Ovary (tissue), 9 donors: Measurements from ENCODE around the gene WNT2B. TPM values are rescaled to one million over a fixed set of nuclear protein-coding genes. Genes with fewer than 3 reads are reported as not detected.

Experiments
- DNase-seq, 5 donors: peaks; one replicate each; pipeline ENCODE4 v3.0.0-alpha.2; 2019 to 2020
- H3K27ac ChIP-seq, 2 donors: fragments of 200-600 bp; one replicate each; pipeline versions ENCODE4 v1.5.1 to v1.8.0; 2019 to 2022
- H3K27me3 ChIP-seq: fragments of 200-600 bp; one replicate; pipeline ENCODE4 v1.8.0; 2022
- H3K36me3 ChIP-seq: fragments of 200-600 bp; sonication (generic); one replicate; pipeline ENCODE4 v1.5.1; 2019
- H3K4me1 ChIP-seq: one replicate; pipeline ENCODE4 v1.8.1; 2013; ENCODE audit warnings: mild to moderate bottlenecking, moderate library complexity; ENCODE audit not compliant: insufficient read depth
- H3K4me3 ChIP-seq: fragments of 200-600 bp; sonication (generic); one replicate; pipeline ENCODE4 v1.5.1; 2017
- H3K9me3 ChIP-seq, 2 donors: fragments of 200-600 bp in 1 of 2; sonication (generic) in 1 of 2; one replicate each; pipeline versions ENCODE4 v1.5.1 to v1.8.1; 2013 to 2019; ENCODE audit warnings: mild to moderate bottlenecking in 1 of 2, moderate library complexity in 1 of 2
- CTCF ChIP-seq, 3 donors: fragments of 450-650 bp in 2 of 3; fragments of 200-600 bp in 1 of 3; IDR thresholded peaks; one replicate each; pipeline versions ENCODE4 v1.5.1 to v1.8.0; 2016 to 2022; ENCODE audit warnings: antibody characterized with exemption in 3 of 3, mild to moderate bottlenecking in 1 of 3
- EP300 ChIP-seq: sonication (generic); formaldehyde crosslinking; IDR thresholded peaks from one replicate; pipeline ENCODE4 v1.6.1; 2017; ENCODE audit warnings: antibody characterized with exemption
- POLR2A ChIP-seq: fragments of 450-650 bp; IDR thresholded peaks from one replicate; pipeline ENCODE4 v1.6.1; 2017; ENCODE audit warnings: antibody characterized with exemption, mild to moderate bottlenecking, moderate library complexity
- WGBS, 3 donors: extraction: QIAGEN DNeasy Blood & Tissue Kit in 1 of 3; methylation state at CpG; one replicate each; pipeline versions ENCODE4 v1.1.5 to v1.1.7; 2013 to 2017; 5-methylcytosine and 5-hydroxymethylcytosine counted together
- intact Hi-C, 4 donors: fragments of 100-400 bp; cut with DNase I; formaldehyde crosslinking; loops; one replicate each; pipeline versions ENCODE4 v1.11.0 to v1.15.1; 2022 to 2023
- polyA plus RNA-seq, 2 donors: library from polyadenylated mRNA; stranded (reverse); fragments of 200-250 nt in 1 of 2; fragments of 350-450 nt in 1 of 2; fragmentation: Illumina TruSeq in 1 of 2; extraction: RNeasy Lipid Tissue Mini Kit (QIAGEN cat#74804) in 1 of 2; gene quantifications; one replicate each; pipeline ENCODE4 v1.2.3, GENCODE V29; 2013 to 2014
- total RNA-seq, 7 donors: library from RNA; depleted of rRNA in 2 of 7; stranded (reverse); fragments of >200 nt in 2 of 7; fragmentation: NEBNext Ultra II Directional in 3 of 7; extraction: Animal tissue kit (Norgen Biotek cat#: 25700) in 3 of 7; gene quantifications; one replicate each; pipeline versions ENCODE4 v1.1.0 to v1.2.4, GENCODE V29; 2016 to 2023
- donor health status: DM: no; HTN: no; CAD: no; lungs with moderate emphysema.
- donor health status: DM: no; HTN: no; CAD: no.
- donor health status: Bipolar disorder and iron deficiency.
- donor health status: DM: yes; HTN: yes; CAD: no.
- donor health status: DM: no; HTN: no; CAD: no.
- donor health status: DM: yes; HTN: yes; CAD: no.

The WNT2B gene
- total and polyA plus RNA-seq, 9 donors = 12.8 to 57.3 (median 33.8) TPM

- Histone ChIP-seq H3K27me3 (no peaks in the 10 kb centered on the region), H3K9me3 (no peaks in the 10 kb centered on the region), H3K36me3 (no peaks in the 10 kb centered on the region), H3K4me3 (no peak overlapping the region), H3K4me1 (peaks cover 42% of the 10 kb centered on the region), H3K27ac (peak overlapping the region in 1 of 2 donors; percentile 79)
- 84 to 93% (median 89%) methylated on average over 3 of the region's 3 CpGs for WGBS, 3 donors
- TF ChIP-seq EP300 (no peak), CTCF (IDR thresholded peaks at IDR 0.05) (no peak), POLR2A (no peak)
- intact Hi-C loops = loop anchor here in 3 of 4 donors (5.0 to 10.0 kb wide), 3 partner anchors 109 to 199 kb away; partner anchors contain the start of genes CAPZA1 (in 3 of the 3), ST7L (in 3 of the 3) and RHOC (in 1 of the 3)
- no peak for DNase-seq
Observed at GRCh38 chr1:112505878-112506277, 2.9 kb upstream of the WNT2B start.

- no peak for TF ChIP-seq POLR2A
- H3K4me3 ChIP-seq = no peak overlapping the region
- no peak for DNase-seq
- H3K9me3 ChIP-seq = no peaks in the 10 kb centered on the region
- 86 to 97% (median 95%) methylated on average over 2 of the region's 2 CpGs for WGBS, 3 donors
- intact Hi-C loops = loop anchor here in 3 of 4 donors (5.0 to 10.0 kb wide), 3 partner anchors 108 to 198 kb away; partner anchors contain the start of genes CAPZA1 (in 3 of the 3), ST7L (in 3 of the 3) and RHOC (in 1 of the 3)
- no peaks in the 10 kb centered on the region for H3K36me3 ChIP-seq
- no peaks in the 10 kb centered on the region for H3K27me3 ChIP-seq
- H3K4me1 ChIP-seq = peaks cover 42% of the 10 kb centered on the region
- H3K27ac ChIP-seq = peak overlapping the region in 1 of 2 donors; percentile 79
Observed at GRCh38 chr1:112506306-112506705, 2.5 kb upstream of the WNT2B start.

GRCh38 chr1:112506731-112507130, 2.0 kb upstream of the WNT2B start:
- H3K27me3 ChIP-seq = no peaks in the 10 kb centered on the region
- peaks cover 42% of the 10 kb centered on the region for H3K4me1 ChIP-seq
- intact Hi-C loops = loop anchor here in 3 of 4 donors (5.0 to 10.0 kb wide), 3 partner anchors 108 to 198 kb away; partner anchors contain the start of genes CAPZA1 (in 3 of the 3), ST7L (in 3 of the 3) and RHOC (in 1 of the 3)
- no peak overlapping the region for H3K4me3 ChIP-seq
- no peak for TF ChIP-seq CTCF (IDR thresholded peaks at IDR 0.05)
- no peak for TF ChIP-seq EP300
- no peak for TF ChIP-seq POLR2A
- peak in 2 of 5 donors; percentile 36 to 39 for DNase-seq
- 88 to 93% (median 89%) methylated on average over 8 of the region's 8 CpGs for WGBS, 3 donors
- peak overlapping the region in 1 of 2 donors; percentile 79 for H3K27ac ChIP-seq
- no peaks in the 10 kb centered on the region for H3K9me3 ChIP-seq
- no peaks in the 10 kb centered on the region for H3K36me3 ChIP-seq

- WGBS, 3 donors = 69 to 77% (median 71%) methylated on average over 9 of the region's 9 CpGs
- no peak overlapping the region for H3K4me3 ChIP-seq
Observed at GRCh38 chr1:112507336-112507735, 1.4 kb upstream of the WNT2B start.

More at GRCh38 chr1:112507336-112507735, 1.4 kb upstream of the WNT2B start:
- Histone ChIP-seq H3K9me3 (no peaks in the 10 kb centered on the region), H3K4me1 (peaks cover 42% of the 10 kb centered on the region), H3K27ac (peak overlapping the region in 1 of 2 donors; percentile 79), H3K36me3 (no peaks in the 10 kb centered on the region), H3K27me3 (no peaks in the 10 kb centered on the region)
- TF ChIP-seq CTCF (IDR thresholded peaks at IDR 0.05) = no peak
- intact Hi-C loops = loop anchor here in 3 of 4 donors (5.0 to 10.0 kb wide), 3 partner anchors 107 to 197 kb away; partner anchors contain the start of genes CAPZA1 (in 3 of the 3), ST7L (in 3 of the 3) and RHOC (in 1 of the 3)
- DNase-seq = peak in 2 of 5 donors; percentile 34 to 45
